GM21360 (cell line): ENCODE data around the gene AUP1.

Source experiments
- ATAC-seq: cut with Tn5 transposase; IDR thresholded peaks from one replicate; pipeline ENCODE4 v1.9.1; 2021; ENCODE audit warnings: mild to moderate bottlenecking, moderate library complexity; ENCODE audit not compliant: unreplicated experiment

Gene AUP1

GRCh38 chr2:74558284-74559230 is 29.1 kb upstream of the AUP1 start:
- no peak for ATAC-seq

- no peak for ATAC-seq
Observed at GRCh38 chr2:74556831-74557370, 27.4 kb upstream of the AUP1 start.

DNA sequence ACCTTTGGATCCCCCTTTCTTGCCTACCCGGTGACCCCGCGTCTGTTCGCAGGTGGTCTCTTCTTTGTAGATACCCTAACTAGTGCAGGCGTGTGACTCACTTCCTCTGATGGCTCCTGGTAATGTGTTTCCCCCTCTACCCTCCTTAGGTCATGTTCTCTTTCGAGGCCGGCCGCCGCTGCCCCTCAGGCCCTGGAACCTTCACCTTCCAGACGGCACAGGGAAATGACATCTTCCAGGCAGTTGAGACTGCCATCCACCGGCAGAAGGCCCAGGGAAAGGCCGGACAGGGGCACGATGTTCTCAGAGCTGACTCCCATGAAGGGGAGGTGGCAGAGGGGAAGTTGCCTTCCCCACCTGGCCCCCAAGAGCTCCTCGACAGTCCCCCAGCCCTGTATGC is 26.7 kb upstream of the AUP1 start:
- no peak for ATAC-seq

DNA sequence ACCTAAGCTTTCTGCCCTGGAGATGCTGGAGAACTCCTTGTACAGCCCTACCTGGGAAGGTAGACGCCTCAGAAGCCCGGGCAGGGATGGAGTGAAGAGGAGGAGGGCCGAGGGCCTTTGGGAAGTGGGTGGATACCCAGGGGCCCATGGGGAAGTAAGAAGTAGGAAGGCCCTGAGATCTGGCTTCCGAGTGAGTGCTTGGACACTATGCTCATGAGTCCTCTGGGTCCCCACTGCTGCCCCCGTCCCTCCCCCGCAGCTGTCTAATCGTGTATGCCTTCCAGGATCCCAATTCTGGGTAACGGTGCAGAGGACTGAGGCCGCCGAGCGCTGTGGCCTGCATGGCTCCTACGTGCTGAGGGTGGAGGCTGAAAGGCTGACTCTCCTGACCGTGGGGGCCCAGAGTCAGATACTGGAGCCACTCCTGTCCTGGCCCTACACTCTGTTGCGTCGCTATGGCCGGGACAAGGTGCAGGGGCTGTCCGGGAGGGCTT is 26.2 kb upstream of the AUP1 start:
- no peak for ATAC-seq

- no peak for ATAC-seq
Observed at GRCh38 chr2:74554820-74555531, 25.5 kb upstream of the AUP1 start.

DNA sequence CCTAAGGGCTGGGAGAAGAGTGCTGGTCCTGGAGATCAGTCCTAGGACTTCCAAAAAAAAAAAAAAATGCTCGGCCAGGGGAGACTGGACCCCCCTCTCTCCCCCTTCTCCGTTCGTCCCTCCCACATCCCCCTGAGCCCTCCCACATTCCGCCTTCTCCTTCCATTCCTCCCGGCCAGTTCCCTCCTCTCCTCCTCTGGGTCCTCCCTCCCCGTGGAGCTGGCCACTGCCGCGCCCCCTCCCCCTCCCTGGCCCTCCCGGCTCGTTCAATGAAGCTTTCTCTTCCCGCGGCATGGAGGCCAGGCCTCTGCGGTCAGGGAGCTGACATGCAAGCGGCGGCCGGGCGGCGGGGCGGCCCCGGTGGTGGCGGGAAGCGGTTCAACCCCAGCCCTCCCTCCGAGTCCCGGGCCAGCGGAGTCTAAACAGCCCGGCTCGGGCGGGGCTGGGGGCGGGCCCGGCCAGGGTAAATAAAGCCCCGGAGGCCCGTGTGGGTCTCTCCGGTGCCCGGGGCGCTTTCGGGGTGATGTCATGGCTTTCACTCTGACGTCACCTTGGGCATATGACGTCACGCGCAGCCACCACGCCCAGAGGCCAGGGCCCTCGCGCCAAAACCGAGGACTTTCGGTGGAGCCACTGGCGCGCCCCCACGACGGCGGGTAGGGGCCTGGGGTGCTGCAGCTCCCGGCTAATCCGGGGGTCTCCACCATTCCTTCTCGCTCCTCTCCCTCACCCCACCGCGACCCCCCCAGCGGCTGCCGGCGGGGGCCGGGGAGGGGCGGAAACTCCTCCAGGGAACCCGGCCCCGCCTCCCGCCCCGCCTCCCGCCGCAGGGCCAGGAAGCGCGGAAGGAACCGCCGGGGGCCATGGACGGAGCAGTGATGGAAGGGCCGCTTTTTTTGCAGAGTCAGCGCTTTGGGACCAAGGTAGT is 24.6 kb upstream of the AUP1 start, which contains the start of the genes DOK1 and LOXL3:
Gene DOK1 (plus strand): TSS at position 829 of the 928 bp plus-strand sequence. CDS start 35 bp downstream, at position 864.
Gene LOXL3 (minus strand): TSS at position 51 of the 928 bp plus-strand sequence. CDS start 1,308 bp downstream, outside the sequence.
- peak; percentile 41 for ATAC-seq

DNA sequence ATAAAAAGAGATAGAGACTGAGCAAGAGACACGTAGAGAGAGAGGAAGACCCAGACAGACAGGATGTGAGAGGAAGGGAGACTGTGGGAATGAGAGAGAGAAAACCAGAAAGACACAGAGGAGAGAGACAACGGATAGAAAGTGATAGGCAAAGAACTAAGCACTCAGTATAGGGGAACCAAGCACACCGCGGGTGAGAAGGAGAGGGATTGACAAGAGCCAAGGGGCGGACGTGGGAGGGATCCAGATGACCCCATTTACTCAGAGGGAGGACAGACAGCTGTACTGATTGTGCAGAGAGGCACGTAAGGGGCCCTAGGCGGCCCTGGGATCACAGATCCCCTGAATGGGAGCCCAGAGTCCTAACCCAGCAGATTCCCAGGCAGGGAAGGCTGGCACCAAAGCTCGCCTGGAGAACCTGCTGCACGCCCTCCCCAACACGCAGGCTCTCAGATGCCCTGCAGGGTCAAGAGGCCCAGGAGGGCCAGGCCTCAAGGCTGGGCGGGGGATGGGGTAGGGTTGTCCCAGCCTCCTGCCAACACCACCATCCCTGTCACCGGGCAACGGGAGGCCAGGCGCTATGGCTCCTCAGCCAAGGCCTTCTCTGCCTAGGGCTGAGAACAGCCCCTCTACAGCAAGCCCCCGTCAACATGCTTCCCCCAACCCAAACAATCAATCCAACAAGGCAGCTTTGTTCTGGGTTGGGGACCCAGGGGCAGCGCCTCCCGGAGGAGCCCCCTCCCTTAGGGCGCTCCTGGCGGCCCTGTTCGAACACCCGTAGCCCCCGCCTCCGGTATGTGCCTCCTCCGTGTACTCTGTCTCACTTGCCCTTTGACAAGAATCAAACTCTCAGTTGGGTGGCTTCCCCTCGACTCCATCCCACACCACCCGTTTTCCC is 23.7 kb upstream of the AUP1 start:
- ATAC-seq = no peak

DNA sequence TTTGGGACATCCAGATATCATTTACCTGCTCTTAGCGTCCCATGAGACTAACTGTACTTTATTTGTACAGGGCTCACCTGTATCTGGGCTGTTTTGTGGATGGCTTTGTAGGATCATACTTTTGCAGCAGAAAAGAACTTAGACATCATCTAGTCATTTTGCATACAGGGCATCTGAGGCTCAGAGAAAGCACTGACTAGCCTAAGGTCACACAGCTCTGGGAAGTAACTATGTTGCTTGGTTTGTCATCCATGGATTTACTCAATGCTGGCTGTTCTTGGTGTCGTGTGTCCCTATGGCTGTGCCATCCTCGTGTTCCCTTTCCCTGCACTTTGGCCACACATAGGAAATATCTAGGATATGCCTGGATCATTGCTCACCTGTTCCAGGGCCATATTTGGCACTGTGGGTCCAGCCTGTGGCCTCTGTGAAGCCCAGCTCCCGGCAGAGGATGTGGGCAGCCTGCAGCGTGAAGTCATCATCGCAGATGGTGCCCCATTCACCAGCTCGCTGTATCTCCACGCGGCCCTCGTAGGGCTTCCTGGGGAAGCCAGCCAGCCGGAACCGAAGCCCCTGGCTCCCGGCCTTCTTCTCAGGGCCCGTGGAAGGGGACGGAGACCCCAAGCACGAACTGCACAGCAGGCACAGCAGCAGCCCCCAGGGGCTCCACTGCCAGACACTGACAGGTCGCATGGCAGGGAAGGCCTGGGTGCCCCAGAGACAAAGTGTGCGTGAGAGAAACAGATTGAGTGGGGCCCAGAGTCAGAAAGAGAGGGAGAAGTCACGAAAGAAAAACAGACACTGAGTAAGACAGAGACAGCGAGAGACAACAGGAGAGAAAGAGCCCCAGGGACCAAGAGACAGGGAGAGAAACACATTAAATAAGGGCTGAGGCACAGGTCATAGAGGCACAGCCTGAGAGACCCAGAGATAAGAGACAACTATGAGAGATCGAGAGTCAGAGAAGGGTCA is 22.7 kb upstream of the AUP1 start:
- no peak for ATAC-seq

DNA sequence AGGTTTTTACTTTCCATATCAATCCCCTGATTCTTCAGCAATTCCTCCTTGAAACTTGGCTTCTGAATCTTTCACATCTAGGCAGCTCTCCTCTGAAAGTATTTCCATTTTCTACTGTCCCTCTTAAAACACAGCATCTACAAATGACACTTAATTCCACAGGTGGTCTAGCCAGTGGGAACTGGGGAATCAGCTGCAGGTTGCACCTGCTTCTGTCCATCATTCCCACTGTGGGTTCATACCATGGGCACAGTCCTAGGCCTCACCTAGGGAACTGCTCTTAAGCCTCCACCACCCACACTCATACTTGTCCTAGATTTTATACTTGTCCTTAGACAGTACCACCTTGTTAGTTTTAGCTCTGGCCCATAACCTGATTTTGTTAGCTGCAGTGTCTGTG is 22.0 kb upstream of the AUP1 start:
- no peak for ATAC-seq

DNA sequence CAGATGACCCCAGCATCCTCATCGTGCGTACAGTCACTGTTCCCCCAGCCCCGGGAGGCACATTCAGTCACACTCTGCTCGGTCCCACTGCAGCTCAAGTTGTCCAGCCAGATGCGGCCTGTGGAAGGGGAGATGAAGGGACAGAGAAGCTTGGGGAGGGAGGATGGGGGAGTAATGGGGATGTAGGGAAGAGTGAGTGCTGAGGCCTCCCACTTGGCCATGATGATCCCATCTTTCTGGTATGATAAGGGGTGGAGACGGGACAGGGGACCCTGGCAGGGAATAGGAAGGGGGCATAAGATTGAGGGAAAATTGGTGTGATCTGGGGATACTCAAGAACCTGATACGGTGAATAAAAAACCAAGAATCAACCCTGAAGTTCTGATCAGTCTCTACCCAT is 20.7 kb upstream of the AUP1 start:
- no peak for ATAC-seq

- no peak for ATAC-seq
Observed at GRCh38 chr2:74548900-74549826, 19.7 kb upstream of the AUP1 start.

DNA sequence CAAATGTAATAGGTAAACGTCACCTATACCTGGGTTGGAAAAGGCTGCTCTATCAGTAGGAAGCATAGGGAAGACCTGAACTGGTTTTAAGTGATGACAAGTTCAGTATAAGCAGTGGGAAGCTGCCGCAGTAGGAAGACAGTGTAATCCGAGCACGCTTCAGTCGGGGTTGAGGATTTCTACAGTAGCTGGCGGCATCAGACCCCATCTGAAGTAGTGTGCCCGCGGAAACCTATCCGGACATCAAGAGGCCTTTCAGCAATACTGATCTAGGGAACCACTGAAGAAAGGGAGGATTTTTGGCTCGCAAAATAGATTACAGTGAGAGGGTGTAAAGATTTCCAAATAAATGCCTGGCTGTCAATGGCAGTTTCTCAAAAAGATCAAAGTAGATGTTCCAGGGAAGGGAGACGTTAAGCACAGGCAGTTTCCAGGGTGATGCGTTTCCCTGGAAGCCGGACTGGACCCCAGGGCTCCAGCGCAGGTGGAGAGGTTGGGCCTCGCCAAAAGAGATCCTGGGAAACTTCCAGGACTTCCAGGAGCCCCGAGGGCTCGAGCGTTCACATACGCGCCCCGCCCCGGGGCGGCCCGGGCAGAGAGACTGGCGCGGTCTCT is 18.9 kb upstream of the AUP1 start:
- ATAC-seq = no peak

- no peak for ATAC-seq
Observed at GRCh38 chr2:74546004-74546403, 16.5 kb upstream of the AUP1 start.

DNA sequence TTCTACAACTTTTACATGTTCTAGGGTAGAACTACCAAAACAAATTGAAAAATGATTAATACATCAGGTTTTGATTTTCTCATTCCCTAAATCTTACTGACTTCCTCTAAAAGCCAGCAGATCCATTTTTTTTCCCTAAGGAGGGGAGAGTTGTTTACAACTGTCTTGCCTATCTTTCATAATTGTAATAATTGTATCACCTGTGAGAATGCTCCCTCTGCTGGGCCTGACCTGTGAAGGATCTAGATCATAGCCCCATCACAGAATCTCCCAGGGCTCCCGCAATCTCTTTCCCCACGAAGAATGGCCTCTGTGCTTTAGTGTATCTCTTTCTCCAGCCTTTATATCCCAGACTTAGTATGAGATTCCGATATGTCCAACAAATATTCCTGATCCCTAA is 15.1 kb upstream of the AUP1 start:
- ATAC-seq = no peak

GRCh38 chr2:74542978-74543377 is 13.5 kb upstream of the AUP1 start:
- ATAC-seq = no peak

GRCh38 chr2:74540291-74540690 is 10.8 kb upstream of the AUP1 start:
- no peak for ATAC-seq

DNA sequence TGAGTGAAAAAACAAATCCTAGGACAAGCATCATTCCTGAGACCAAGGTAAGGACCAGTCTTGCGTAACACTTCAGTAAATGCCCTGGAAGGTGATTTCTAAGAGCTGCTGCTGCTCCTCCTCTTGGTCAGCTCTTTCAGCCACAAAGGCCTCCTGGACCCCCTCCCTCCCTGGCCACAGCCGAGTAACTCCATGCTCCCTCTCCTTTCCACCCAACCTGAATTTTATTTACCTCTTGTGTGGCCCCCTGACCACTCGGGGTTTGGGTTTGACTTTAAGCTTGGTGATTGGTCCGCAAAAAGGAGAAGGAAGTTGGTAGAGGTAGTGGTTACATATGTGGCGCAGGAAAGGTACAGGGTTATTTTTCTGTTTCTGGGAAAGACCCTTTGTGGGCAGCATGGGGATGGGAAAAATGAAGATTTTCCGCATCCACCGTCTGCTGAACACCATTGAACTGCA is 9.4 kb upstream of the AUP1 start:
- no peak for ATAC-seq
